ENCODE results near the gene SNAI3.

Gene SNAI3

GRCh38 chr16:88651276-88651988 lies 34.9 kb downstream of the SNAI3 start:
- TF ChIP-seq CTCF (IDR thresholded peaks at IDR 0.05; ENCODE audit: low read depth, low read length, missing control alignments), result no peak
- peak overlapping the region; percentile 76 for H3K4me3 ChIP-seq (replicated peaks; ENCODE audit: low read depth, low read length)
- DNase-seq (ENCODE audit: extremely low read depth, low read depth), result no peak

GRCh38 chr16:88650749-88651275 lies 35.5 kb downstream of the SNAI3 start, which contains the start of gene CYBA:
Gene CYBA, minus strand, starts transcription at chr16:88651053. Its CDS starts 40 bp downstream, at chr16:88651013.
- peak within 1 kb of the TSS; percentile 76 for H3K4me3 ChIP-seq (replicated peaks; ENCODE audit: low read depth, low read length)
- no peak for DNase-seq (ENCODE audit: extremely low read depth, low read depth)
- no peak for TF ChIP-seq CTCF (IDR thresholded peaks at IDR 0.05; ENCODE audit: low read depth, low read length, missing control alignments)

- DNase-seq (ENCODE audit: extremely low read depth, low read depth), result no peak
- H3K4me3 ChIP-seq (replicated peaks; ENCODE audit: low read depth, low read length), result peak overlapping the region; percentile 76
These were observed 36.2 kb downstream of the SNAI3 start for GRCh38 chr16:88649924-88650748.

GRCh38 chr16:88649195-88649923 lies 36.9 kb downstream of the SNAI3 start:
- peak overlapping the region; percentile 76 for H3K4me3 ChIP-seq (replicated peaks; ENCODE audit: low read depth, low read length)
- DNase-seq (ENCODE audit: extremely low read depth, low read depth), result no peak
- no peak for TF ChIP-seq CTCF (IDR thresholded peaks at IDR 0.05; ENCODE audit: low read depth, low read length, missing control alignments)

More at GRCh38 chr16:88649924-88650748, 36.2 kb downstream of the SNAI3 start:
- TF ChIP-seq CTCF (IDR thresholded peaks at IDR 0.05; ENCODE audit: low read depth, low read length, missing control alignments), result no peak

GRCh38 chr16:88647178-88648070 lies 38.9 kb downstream of the SNAI3 start:
- H3K4me3 ChIP-seq (replicated peaks; ENCODE audit: low read depth, low read length), result no peak overlapping the region
- DNase-seq (ENCODE audit: extremely low read depth, low read depth), result no peak
- no peak for TF ChIP-seq CTCF (IDR thresholded peaks at IDR 0.05; ENCODE audit: low read depth, low read length, missing control alignments)
